SK-N-SH (cell line): ENCODE measurements around the gene ADAMTS9. TPM values are rescaled to one million over a fixed set of nuclear protein-coding genes. Genes with fewer than 3 reads are reported as not detected.

Experiments used
- CTCF ChIA-PET: fragments of 300-600, 350-600 bp; formaldehyde crosslinking; extraction: SDS; loops from one replicate; lab custom pipeline; 2021; lab: Yijun Ruan, JAX
- POLR2A ChIA-PET: fragments of 350-600 bp; sonication (Branson Sonifier 250); formaldehyde crosslinking; extraction: SDS; loops from one replicate; lab custom pipeline; 2020; ENCODE audit warnings: antibody characterized with exemption, inconsistent platforms; lab: Yijun Ruan, JAX
- DNase-seq: peaks from one replicate; pipeline ENCODE4 v3.0.0; 2012
- H2AFZ ChIP-seq: fragments of 200-600 bp; sonication (generic); 2 replicates; pipeline ENCODE4 v1.8.1; 2016; ENCODE audit warnings: antibody characterized with exemption, mild to moderate bottlenecking, low read depth
- H3F3A ChIP-seq: fragments of 200-600 bp; sonication (generic); replicated peaks from 2 replicates; pipeline ENCODE3; 2016; ENCODE audit warnings: antibody characterized with exemption, mild to moderate bottlenecking; ENCODE audit not compliant: insufficient read depth
- H3K27ac ChIP-seq, 2 experiments: fragments of 200-500 bp in 1 of 2; fragments of 200-600 bp in 1 of 2; sonication (Bioruptor generic) in 1 of 2; sonication (generic), shearing (Covaris generic) in 1 of 2; 2 replicates each; pipeline versions ENCODE4 v1.5.1 to v1.6.1; 2014 to 2016; ENCODE audit warnings: low read depth in 2 of 2, inconsistent platforms in 1 of 2, low read length in 1 of 2, mild to moderate bottlenecking in 1 of 2, mixed read lengths in 1 of 2
- H3K27me3 ChIP-seq: fragments of 200-600 bp; sonication (generic), shearing (Covaris generic); 2 replicates; pipeline ENCODE4 v1.6.1; 2016; ENCODE audit warnings: mixed run types; ENCODE audit not compliant: insufficient read depth
- H3K36me3 ChIP-seq, 2 experiments: fragments of 200-500 bp in 1 of 2; fragments of 200-600 bp in 1 of 2; sonication (Bioruptor generic) in 1 of 2; sonication (generic) in 1 of 2; replicated peaks in 1 of 2; 2 replicates each; pipeline versions ENCODE3 to v1.5.1; 2014 to 2016; ENCODE audit warnings: low read length in 1 of 2, mild to moderate bottlenecking in 1 of 2; ENCODE audit not compliant: insufficient read depth in 2 of 2, control insufficient read depth in 1 of 2
- H3K4me1 ChIP-seq, 2 experiments: fragments of 200-500 bp in 1 of 2; fragments of 200-600 bp in 1 of 2; sonication (Bioruptor generic) in 1 of 2; sonication (generic), shearing (Covaris generic) in 1 of 2; 2 replicates each; pipeline versions ENCODE4 v1.5.1 to v1.6.1; 2014 to 2016; ENCODE audit warnings: low read depth in 1 of 2, low read length in 1 of 2, mixed run types in 1 of 2; ENCODE audit not compliant: insufficient read depth in 2 of 2, control insufficient read depth in 1 of 2
- H3K4me2 ChIP-seq: fragments of 200-600 bp; sonication (generic), shearing (Covaris generic); 2 replicates; pipeline ENCODE4 v1.6.1; 2017; ENCODE audit warnings: mixed run types
- H3K4me3 ChIP-seq, 2 experiments: fragments of 200-500 bp in 1 of 2; fragments of 200-600 bp in 1 of 2; sonication (Bioruptor generic) in 1 of 2; sonication (generic), shearing (Covaris generic) in 1 of 2; 2 replicates each; pipeline versions ENCODE4 v1.5.1 to v1.8.1; 2014 to 2016; ENCODE audit warnings: low read depth in 2 of 2, inconsistent platforms in 1 of 2, low read length in 1 of 2, mild to moderate bottlenecking in 1 of 2, mixed read lengths in 1 of 2, moderate library complexity in 1 of 2
- H3K79me2 ChIP-seq: fragments of 200-600 bp; sonication (generic); 2 replicates; pipeline ENCODE4 v1.8.1; 2017; ENCODE audit warnings: mild to moderate bottlenecking; ENCODE audit not compliant: insufficient read depth
- H3K9ac ChIP-seq: fragments of 200-600 bp; sonication (generic); 2 replicates; pipeline ENCODE4 v1.6.1; 2017; ENCODE audit warnings: mixed run types
- H3K9me2 ChIP-seq: fragments of 200-600 bp; sonication (generic); 2 replicates; pipeline ENCODE4 v1.6.1; 2017; ENCODE audit warnings: mixed run types
- H3K9me3 ChIP-seq: fragments of 200-600 bp; sonication (generic); 2 replicates; pipeline ENCODE4 v1.6.1; 2017; ENCODE audit warnings: mixed run types, mild to moderate bottlenecking, moderate library complexity
- H4K20me1 ChIP-seq: fragments of 200-600 bp; sonication (generic); 2 replicates; pipeline ENCODE4 v1.6.1; 2017; ENCODE audit warnings: mild to moderate bottlenecking, mixed run types; ENCODE audit not compliant: insufficient read depth
- CHD2 ChIP-seq: fragments of 150-350 bp; IDR thresholded peaks from 2 replicates; pipeline ENCODE4 v1.6.1; 2018; ENCODE audit warnings: low read length; ENCODE audit not compliant: partially characterized antibody
- ELF1 ChIP-seq: IDR thresholded peaks from 2 replicates; pipeline ENCODE4 v1.4.0; 2012
- EZH2phosphoT487 ChIP-seq: fragments of 200-600 bp; sonication (generic); IDR thresholded peaks from 2 replicates; pipeline ENCODE4 v1.6.1; 2017; ENCODE audit warnings: low read depth, mixed run types, mild to moderate bottlenecking, antibody characterized with exemption, moderate library complexity, borderline replicate concordance
- FOXJ3 ChIP-seq: sonication (generic); formaldehyde crosslinking; IDR thresholded peaks from 2 replicates; pipeline ENCODE4 v1.5.1; 2020; ENCODE audit warnings: mild to moderate bottlenecking, missing genetic modification reagents
- FOXM1 ChIP-seq: IDR thresholded peaks from 2 replicates; pipeline ENCODE4 v1.4.0; 2012; ENCODE audit warnings: low read depth, mild to moderate bottlenecking
- JUND ChIP-seq: IDR thresholded peaks from 2 replicates; pipeline ENCODE4 v1.4.0; 2012
- NFIC ChIP-seq: IDR thresholded peaks from 2 replicates; pipeline ENCODE4 v1.4.0; 2012; ENCODE audit warnings: borderline replicate concordance
- NRF1 ChIP-seq: IDR thresholded peaks from 2 replicates; pipeline ENCODE4 v1.6.1; 2012; ENCODE audit warnings: low read depth, mild to moderate bottlenecking, low read length
- POLR2AphosphoS5 ChIP-seq: IDR thresholded peaks from 2 replicates; pipeline ENCODE4 v1.6.1; 2012; ENCODE audit warnings: low read depth, low read length
- RAD21 ChIP-seq: IDR thresholded peaks from 2 replicates; pipeline ENCODE4 v1.6.1; 2012; ENCODE audit warnings: mild to moderate bottlenecking, low read length
- RCOR1 ChIP-seq: fragments of 150-350 bp; IDR thresholded peaks from 2 replicates; pipeline ENCODE4 v1.6.1; 2017; ENCODE audit warnings: antibody characterized with exemption, low read length
- SIN3A ChIP-seq: IDR thresholded peaks from 2 replicates; pipeline ENCODE4 v1.6.1; 2012; ENCODE audit warnings: low read depth, mild to moderate bottlenecking, low read length, moderate library complexity, borderline replicate concordance
- SMC3 ChIP-seq: IDR thresholded peaks from 2 replicates; pipeline ENCODE4 v1.6.1; 2012; ENCODE audit warnings: low read depth, low read length, improper control_type of control experiment
- TAF1 ChIP-seq: IDR thresholded peaks from 2 replicates; pipeline ENCODE4 v1.6.1; 2012; ENCODE audit warnings: low read depth, mild to moderate bottlenecking, low read length, moderate library complexity, borderline replicate concordance
- TCF12 ChIP-seq: IDR thresholded peaks from 2 replicates; pipeline ENCODE4 v1.4.0; 2012
- TEAD4 ChIP-seq: IDR thresholded peaks from 2 replicates; pipeline ENCODE4 v1.4.0; 2012; ENCODE audit warnings: mild to moderate bottlenecking, borderline replicate concordance; ENCODE audit not compliant: insufficient read depth
- WGBS: methylation state at CpG from one replicate; pipeline ENCODE4 v1.1.6; 2017; ENCODE audit warnings: low lambda C conversion rate; 5-methylcytosine and 5-hydroxymethylcytosine counted together
- polyA plus RNA-seq, 3 experiments: library from polyadenylated mRNA; depleted of rRNA; stranded (reverse); fragments of >200 nt; gene quantifications; 2 replicates each; pipeline ENCODE4 v1.2.3, GENCODE V29; 2012
- TF ChIP-seq, protein P1 (sequence below): IDR thresholded peaks from 2 replicates; pipeline ENCODE4; 2012
- TF ChIP-seq, protein P2 (sequence below): fragments of 150-350 bp; IDR thresholded peaks from 2 replicates; pipeline ENCODE4 v1.6.1; 2017; ENCODE audit warnings: antibody characterized with exemption, low read length, low read depth, borderline replicate concordance
- TF ChIP-seq, protein P3 (sequence below): IDR thresholded peaks from 2 replicates; pipeline ENCODE4 v1.4.0; 2012; ENCODE audit warnings: low read depth
- TF ChIP-seq, protein P4 (sequence below): IDR thresholded peaks from 2 replicates; pipeline ENCODE4 v1.6.1; 2012; ENCODE audit warnings: mild to moderate bottlenecking, low read depth, low read length, moderate library complexity

ADAMTS9 gene
- polyA plus RNA-seq, 1 of the 3 experiments (the other 2 are of a cell fraction) = 4.1 TPM

DNA sequence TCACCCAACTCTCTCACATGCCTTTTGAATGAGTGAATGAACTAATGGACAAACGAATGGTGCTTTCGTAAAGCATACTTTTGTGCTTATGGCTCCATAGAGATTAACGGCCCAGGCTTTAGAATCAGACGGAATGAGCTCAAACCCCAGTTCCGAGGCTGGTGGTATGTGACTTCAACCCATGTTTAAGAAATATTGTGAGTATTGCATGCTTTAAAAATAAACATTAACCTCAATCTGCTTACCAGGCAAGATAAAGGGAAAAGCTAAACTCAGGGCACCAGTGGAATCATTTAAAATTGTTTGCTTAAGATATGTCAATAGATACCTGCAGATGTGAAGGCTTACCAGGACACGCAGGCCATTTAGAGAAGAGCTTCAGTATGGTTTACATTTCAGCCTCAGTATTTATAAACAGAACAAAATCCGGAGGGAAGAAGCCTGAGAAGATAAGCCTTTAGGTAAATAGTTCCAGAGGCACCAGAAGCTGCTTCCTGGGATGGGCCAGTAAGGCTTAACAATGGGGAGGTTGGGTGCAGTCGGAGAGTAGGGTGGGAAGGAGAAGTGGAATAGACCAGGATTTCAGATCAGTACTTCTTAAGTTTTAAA, 186.4 kb downstream of the ADAMTS9 start:
- no peaks in the 10 kb centered on the region for H3K9me3 ChIP-seq
- H3K4me3 ChIP-seq = no peak overlapping the region
- H3K4me1 ChIP-seq = no peaks in the 10 kb centered on the region; a peak in 1 of 4 replicates
- no peak overlapping the region for H3K9ac ChIP-seq
- H3K79me2 ChIP-seq = no peaks in the 10 kb centered on the region
- POLR2A ChIA-PET = no interaction called here
- no peak overlapping the region for H3K27ac ChIP-seq
- no peak for DNase-seq
- no peaks in the 10 kb centered on the region for H4K20me1 ChIP-seq
- TF ChIP-seq RAD21 (no peak), TEAD4 (no peak), EZH2phosphoT487 (no peak), NRF1 (no peak), ELF1 (no peak), NFIC (no peak), SIN3A (no peak), RCOR1 (no peak), POLR2AphosphoS5 (no peak), FOXM1 (no peak), TCF12 (no peak), CHD2 (no peak), JUND (no peak), TAF1 (no peak), SMC3 (no peak), FOXJ3 (no peak)
- TF ChIP-seq, protein P1, sequence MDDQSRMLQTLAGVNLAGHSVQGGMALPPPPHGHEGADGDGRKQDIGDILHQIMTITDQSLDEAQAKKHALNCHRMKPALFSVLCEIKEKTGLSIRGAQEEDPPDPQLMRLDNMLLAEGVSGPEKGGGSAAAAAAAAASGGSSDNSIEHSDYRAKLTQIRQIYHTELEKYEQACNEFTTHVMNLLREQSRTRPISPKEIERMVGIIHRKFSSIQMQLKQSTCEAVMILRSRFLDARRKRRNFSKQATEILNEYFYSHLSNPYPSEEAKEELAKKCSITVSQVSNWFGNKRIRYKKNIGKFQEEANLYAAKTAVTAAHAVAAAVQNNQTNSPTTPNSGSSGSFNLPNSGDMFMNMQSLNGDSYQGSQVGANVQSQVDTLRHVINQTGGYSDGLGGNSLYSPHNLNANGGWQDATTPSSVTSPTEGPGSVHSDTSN = no peak
- TF ChIP-seq, protein P2, sequence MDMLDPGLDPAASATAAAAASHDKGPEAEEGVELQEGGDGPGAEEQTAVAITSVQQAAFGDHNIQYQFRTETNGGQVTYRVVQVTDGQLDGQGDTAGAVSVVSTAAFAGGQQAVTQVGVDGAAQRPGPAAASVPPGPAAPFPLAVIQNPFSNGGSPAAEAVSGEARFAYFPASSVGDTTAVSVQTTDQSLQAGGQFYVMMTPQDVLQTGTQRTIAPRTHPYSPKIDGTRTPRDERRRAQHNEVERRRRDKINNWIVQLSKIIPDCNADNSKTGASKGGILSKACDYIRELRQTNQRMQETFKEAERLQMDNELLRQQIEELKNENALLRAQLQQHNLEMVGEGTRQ = no peak
- TF ChIP-seq, protein P3, sequence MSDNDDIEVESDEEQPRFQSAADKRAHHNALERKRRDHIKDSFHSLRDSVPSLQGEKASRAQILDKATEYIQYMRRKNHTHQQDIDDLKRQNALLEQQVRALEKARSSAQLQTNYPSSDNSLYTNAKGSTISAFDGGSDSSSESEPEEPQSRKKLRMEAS = no peak
- TF ChIP-seq, protein P4, sequence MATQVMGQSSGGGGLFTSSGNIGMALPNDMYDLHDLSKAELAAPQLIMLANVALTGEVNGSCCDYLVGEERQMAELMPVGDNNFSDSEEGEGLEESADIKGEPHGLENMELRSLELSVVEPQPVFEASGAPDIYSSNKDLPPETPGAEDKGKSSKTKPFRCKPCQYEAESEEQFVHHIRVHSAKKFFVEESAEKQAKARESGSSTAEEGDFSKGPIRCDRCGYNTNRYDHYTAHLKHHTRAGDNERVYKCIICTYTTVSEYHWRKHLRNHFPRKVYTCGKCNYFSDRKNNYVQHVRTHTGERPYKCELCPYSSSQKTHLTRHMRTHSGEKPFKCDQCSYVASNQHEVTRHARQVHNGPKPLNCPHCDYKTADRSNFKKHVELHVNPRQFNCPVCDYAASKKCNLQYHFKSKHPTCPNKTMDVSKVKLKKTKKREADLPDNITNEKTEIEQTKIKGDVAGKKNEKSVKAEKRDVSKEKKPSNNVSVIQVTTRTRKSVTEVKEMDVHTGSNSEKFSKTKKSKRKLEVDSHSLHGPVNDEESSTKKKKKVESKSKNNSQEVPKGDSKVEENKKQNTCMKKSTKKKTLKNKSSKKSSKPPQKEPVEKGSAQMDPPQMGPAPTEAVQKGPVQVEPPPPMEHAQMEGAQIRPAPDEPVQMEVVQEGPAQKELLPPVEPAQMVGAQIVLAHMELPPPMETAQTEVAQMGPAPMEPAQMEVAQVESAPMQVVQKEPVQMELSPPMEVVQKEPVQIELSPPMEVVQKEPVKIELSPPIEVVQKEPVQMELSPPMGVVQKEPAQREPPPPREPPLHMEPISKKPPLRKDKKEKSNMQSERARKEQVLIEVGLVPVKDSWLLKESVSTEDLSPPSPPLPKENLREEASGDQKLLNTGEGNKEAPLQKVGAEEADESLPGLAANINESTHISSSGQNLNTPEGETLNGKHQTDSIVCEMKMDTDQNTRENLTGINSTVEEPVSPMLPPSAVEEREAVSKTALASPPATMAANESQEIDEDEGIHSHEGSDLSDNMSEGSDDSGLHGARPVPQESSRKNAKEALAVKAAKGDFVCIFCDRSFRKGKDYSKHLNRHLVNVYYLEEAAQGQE = no peak
- H3K27me3 ChIP-seq = no peaks in the 10 kb centered on the region
- CTCF ChIA-PET = interaction anchor here (1.0 to 1.1 kb wide), 2 partner anchors 16 to 471 kb away, joined by 4 to 5 read pairs; no protein-coding TSS in a partner anchor
- no peaks in the 10 kb centered on the region for H3K9me2 ChIP-seq
- 63% methylated on average over 8 of the region's 8 CpGs for WGBS
- no peak overlapping the region for H3K4me2 ChIP-seq
- no peak overlapping the region for H2AFZ ChIP-seq
- H3K36me3 ChIP-seq = no peaks in the 10 kb centered on the region
- H3F3A ChIP-seq = no peaks in the 10 kb centered on the region
